Neutrophil (primary cell): ENCODE measurements around the gene PIGH.
"Not testable (repeated sequence)": the region's sequence is repeated elsewhere in the genome, so short reads cannot be mapped to it uniquely, and the experiment has no call there.

Source experiments
- H3K27ac ChIP-seq: fragments of 200-600 bp; sonication (generic); 2 replicates; pipeline ENCODE4 v1.5.1; 2016; ENCODE audit warnings: mild to moderate bottlenecking, moderate library complexity
- H3K27me3 ChIP-seq: fragments of 200-600 bp; sonication (generic); 2 replicates; pipeline ENCODE4 v1.6.0; 2016; ENCODE audit warnings: mild to moderate bottlenecking
- H3K36me3 ChIP-seq: fragments of 200-600 bp; sonication (generic); 2 replicates; pipeline ENCODE4 v1.5.1; 2017
- H3K4me1 ChIP-seq, 2 experiments: fragments of 200-600 bp in 1 of 2; sonication (generic) in 1 of 2; 1 replicate in 1 of 2; 2 replicates in 1 of 2; pipeline versions ENCODE4 v1.5.1 to v1.6.1; 2013 to 2016; ENCODE audit warnings: low read depth in 1 of 2, low read length in 1 of 2, mild to moderate bottlenecking in 1 of 2, moderate library complexity in 1 of 2; ENCODE audit not compliant: control insufficient read depth in 1 of 2, insufficient read depth in 1 of 2
- H3K4me3 ChIP-seq, 2 experiments: fragments of 200-600 bp in 1 of 2; sonication (generic) in 1 of 2; 1 replicate in 1 of 2; 2 replicates in 1 of 2; pipeline ENCODE4 v1.5.1; 2013 to 2016; ENCODE audit warnings: low read depth in 1 of 2, low read length in 1 of 2, mild to moderate bottlenecking in 1 of 2, moderate library complexity in 1 of 2
- H3K9me3 ChIP-seq: fragments of 200-600 bp; sonication (generic); 2 replicates; pipeline ENCODE4 v1.5.1; 2016
- TF ChIP-seq, protein P1 (sequence below): fragments of 200-600 bp; sonication (generic); IDR thresholded peaks from 2 replicates; pipeline ENCODE4 v1.5.1; 2016; ENCODE audit warnings: antibody characterized with exemption

PIGH gene

DNA sequence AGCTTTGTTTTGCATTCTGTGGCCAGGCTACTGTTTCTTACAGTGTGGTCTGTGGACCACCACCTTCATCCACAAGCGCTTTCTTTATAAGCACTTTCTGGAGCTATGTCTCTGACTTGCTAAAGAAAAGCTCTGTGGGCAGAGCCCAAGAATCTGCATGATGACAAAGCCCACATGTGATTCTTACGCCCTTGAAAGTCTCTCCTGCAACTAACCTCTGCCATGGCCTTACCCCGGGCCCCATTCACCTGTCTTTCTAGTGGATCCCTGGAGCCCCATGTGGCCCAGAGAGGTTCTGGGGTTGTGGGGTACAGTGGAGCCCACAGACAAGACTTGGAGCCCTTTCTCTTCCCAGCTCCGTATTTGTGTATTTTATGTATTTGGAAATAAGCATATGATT lies 50.3 kb downstream of the PIGH start:
- Histone ChIP-seq H3K27me3 (peaks cover 23% of the 10 kb centered on the region), H3K36me3 (no peaks in the 10 kb centered on the region), H3K4me3 (no peak overlapping the region), H3K9me3 (no peaks in the 10 kb centered on the region), H3K27ac (no peak overlapping the region), H3K4me1 (no peaks in the 10 kb centered on the region)
- TF ChIP-seq, protein P1, sequence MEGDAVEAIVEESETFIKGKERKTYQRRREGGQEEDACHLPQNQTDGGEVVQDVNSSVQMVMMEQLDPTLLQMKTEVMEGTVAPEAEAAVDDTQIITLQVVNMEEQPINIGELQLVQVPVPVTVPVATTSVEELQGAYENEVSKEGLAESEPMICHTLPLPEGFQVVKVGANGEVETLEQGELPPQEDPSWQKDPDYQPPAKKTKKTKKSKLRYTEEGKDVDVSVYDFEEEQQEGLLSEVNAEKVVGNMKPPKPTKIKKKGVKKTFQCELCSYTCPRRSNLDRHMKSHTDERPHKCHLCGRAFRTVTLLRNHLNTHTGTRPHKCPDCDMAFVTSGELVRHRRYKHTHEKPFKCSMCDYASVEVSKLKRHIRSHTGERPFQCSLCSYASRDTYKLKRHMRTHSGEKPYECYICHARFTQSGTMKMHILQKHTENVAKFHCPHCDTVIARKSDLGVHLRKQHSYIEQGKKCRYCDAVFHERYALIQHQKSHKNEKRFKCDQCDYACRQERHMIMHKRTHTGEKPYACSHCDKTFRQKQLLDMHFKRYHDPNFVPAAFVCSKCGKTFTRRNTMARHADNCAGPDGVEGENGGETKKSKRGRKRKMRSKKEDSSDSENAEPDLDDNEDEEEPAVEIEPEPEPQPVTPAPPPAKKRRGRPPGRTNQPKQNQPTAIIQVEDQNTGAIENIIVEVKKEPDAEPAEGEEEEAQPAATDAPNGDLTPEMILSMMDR = no peak

DNA sequence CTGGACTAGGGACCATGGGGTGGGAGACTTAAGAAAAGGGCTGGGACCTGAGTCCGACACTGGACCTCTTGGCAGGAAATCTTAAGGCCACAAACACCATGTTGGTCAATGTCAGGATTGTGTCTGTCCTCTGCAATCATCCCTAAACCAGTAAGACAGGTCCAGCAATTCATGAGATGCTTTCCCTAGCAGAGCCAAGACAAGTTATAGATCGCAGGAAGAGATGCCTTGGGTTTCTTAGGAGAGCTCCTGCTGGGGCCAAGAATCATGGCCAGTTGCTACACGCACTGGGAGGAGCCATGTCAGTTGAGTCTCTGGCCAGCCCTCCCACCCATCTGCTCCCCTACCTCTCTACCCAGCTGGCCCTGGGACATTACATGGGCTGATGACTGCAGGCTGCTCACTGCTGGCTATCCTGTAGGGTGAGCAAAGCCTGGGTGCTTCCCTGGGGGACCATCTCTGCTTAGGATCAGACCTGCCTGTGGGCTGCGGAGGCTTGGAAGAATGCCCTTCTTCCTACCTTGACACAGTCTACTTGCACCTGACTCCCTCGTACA lies 52.8 kb downstream of the PIGH start:
- H3K4me3 ChIP-seq = no peak overlapping the region
- no peaks in the 10 kb centered on the region for H3K4me1 ChIP-seq
- H3K9me3 ChIP-seq = no peaks in the 10 kb centered on the region
- TF ChIP-seq, protein P1 = no peak
- no peaks in the 10 kb centered on the region for H3K36me3 ChIP-seq
- no peak overlapping the region for H3K27ac ChIP-seq
- H3K27me3 ChIP-seq = peaks cover 48% of the 10 kb centered on the region

DNA sequence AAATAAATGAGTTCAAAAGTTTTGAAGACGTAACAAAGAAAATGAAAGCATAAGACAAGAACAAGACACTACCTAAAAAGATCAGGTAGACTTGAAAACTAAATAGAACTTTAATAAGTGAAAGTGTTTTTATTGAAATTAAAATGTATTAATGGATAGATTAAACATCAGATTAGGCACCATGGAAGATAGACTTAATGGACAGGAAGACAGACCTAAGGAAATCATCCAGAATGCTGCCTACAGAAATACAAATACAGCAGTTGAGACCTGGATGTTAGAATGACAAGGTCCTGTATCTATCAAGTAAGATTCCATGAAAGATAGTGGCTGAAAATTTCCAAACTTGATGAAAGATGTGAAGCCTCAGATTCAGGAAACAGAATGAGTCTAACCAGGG lies 55.5 kb downstream of the PIGH start:
- H3K36me3 ChIP-seq = no peaks in the 10 kb centered on the region
- TF ChIP-seq, protein P1 = no peak
- H3K4me1 ChIP-seq = no peaks in the 10 kb centered on the region
- no peak overlapping the region for H3K4me3 ChIP-seq
- no peak overlapping the region for H3K27ac ChIP-seq
- peaks cover 75% of the 10 kb centered on the region for H3K27me3 ChIP-seq
- H3K9me3 ChIP-seq = no peaks in the 10 kb centered on the region

DNA sequence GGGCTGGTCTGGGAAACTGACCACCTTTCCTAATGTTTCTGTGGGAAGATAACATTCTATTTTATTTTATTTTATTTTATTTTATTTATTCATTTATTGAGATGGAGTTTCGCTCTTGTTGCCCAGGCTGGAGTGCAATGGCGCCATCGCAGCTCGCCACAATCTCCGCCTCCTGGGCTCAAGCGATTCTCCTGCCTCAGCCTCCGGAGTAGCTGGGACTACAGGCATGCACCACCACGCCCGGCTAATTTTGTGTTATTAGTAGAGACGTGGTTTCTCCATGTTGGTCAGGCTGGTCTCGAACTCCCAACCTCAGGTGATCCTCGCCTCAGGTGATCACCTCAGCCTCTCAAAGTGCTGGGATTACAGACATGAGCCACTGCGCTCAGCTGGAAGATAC lies 57.4 kb downstream of the PIGH start:
- not testable (repeated sequence) for H3K4me1 ChIP-seq, H3K27ac ChIP-seq, H3K36me3 ChIP-seq, H3K9me3 ChIP-seq, H3K4me3 ChIP-seq
- H3K27me3 ChIP-seq = peaks cover 92% of the 10 kb centered on the region

DNA sequence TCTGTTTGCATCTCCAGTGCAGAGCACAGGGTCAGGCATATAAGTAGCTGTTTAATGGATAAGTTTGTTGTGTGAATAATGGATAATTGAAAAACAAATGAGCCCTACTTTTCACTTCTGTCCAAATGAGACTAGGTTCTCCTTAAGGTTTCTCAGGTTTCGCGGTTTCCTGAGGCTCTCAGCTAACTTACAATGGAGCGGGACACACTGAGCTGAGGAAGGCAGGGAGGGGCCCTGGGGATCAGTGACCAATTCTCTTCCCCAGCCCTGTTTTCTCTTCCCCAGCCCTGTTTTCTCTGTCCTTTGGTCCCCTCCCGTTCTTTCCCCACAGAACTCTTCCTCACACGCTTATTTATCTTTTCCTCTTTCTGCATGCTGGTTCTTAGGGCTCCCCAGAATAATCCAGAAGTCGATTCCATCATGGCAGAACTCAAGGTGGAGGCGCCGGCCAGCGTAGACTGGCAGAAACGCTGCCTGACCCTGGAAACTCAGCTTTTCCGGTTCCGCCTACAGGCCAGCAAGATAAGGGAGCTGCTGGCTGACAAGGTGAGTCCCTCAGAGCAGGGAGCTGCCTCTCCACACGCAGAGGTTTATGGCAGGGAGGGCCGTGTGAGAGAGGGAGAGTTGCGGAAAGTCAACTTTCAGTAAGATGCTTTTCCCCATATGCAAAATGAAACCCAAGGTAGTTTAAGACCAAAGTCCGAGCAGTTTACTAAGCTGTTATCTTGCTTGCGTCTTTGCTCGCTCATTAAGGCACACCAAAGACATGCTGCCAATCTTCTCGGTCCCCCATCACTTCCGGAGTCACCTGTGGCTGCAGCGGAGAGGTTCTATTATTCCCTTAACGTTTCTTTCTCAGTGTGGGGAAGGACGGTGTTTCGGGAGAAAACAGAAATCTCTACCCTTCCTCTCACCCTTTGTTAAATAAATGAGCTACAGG lies 58.4 kb downstream of the PIGH start:
- Histone ChIP-seq H3K36me3 (no peaks in the 10 kb centered on the region), H3K27ac (no peak overlapping the region), H3K27me3 (peaks cover 93% of the 10 kb centered on the region), H3K4me1 (no peaks in the 10 kb centered on the region), H3K9me3 (no peaks in the 10 kb centered on the region), H3K4me3 (no peak overlapping the region)
- TF ChIP-seq, protein P1 = no peak
